Trophoblast cell (in vitro differentiated cells and primary cell): ENCODE results near the gene LY86.

ENCODE experiments used
- DNase-seq, 2 donors: peaks; one replicate each; pipeline ENCODE4 v3.0.0-alpha.2; 2016
- H2AFZ ChIP-seq: 2 replicates; pipeline ENCODE4 v1.6.1; 2013; ENCODE audit warnings: low read length, moderate library complexity, mild to moderate bottlenecking; ENCODE audit not compliant: insufficient read depth, poor library complexity
- H2AK5ac ChIP-seq: 2 replicates; pipeline ENCODE4 v1.6.1; 2013; ENCODE audit warnings: mild to moderate bottlenecking, low read length
- H2BK120ac ChIP-seq: 2 replicates; pipeline ENCODE4 v1.6.1; 2013; ENCODE audit warnings: low read length, mild to moderate bottlenecking, moderate library complexity; ENCODE audit not compliant: insufficient read depth, poor library complexity
- H2BK12ac ChIP-seq: 2 replicates; pipeline ENCODE4 v1.6.1; 2013; ENCODE audit warnings: mild to moderate bottlenecking, low read length, moderate library complexity
- H2BK5ac ChIP-seq: 2 replicates; pipeline ENCODE4 v1.6.1; 2013; ENCODE audit warnings: low read length, low read depth, moderate library complexity, mild to moderate bottlenecking; ENCODE audit not compliant: poor library complexity
- H3K14ac ChIP-seq: 2 replicates; pipeline ENCODE4 v1.6.1; 2013; ENCODE audit warnings: mild to moderate bottlenecking, low read length
- H3K18ac ChIP-seq: 2 replicates; pipeline ENCODE4 v1.6.1; 2013; ENCODE audit warnings: mild to moderate bottlenecking, low read length
- H3K23ac ChIP-seq: 2 replicates; pipeline ENCODE4 v1.6.1; 2013; ENCODE audit warnings: low read length
- H3K27ac ChIP-seq: 2 replicates; pipeline ENCODE4 v1.5.1; 2013; ENCODE audit warnings: low read depth, mild to moderate bottlenecking, inconsistent platforms, low read length, moderate library complexity
- H3K27me3 ChIP-seq: 2 replicates; pipeline ENCODE4 v1.6.1; 2013; ENCODE audit warnings: inconsistent platforms, mild to moderate bottlenecking, low read length, moderate library complexity; ENCODE audit not compliant: insufficient read depth
- H3K36me3 ChIP-seq, 2 experiments: 1 replicate in 1 of 2; 2 replicates in 1 of 2; pipeline ENCODE4 v1.6.1; 2013; ENCODE audit warnings: low read length in 2 of 2, mild to moderate bottlenecking in 2 of 2, moderate library complexity in 1 of 2; ENCODE audit not compliant: insufficient read depth in 2 of 2, control insufficient read depth in 1 of 2
- H3K4ac ChIP-seq: 2 replicates; pipeline ENCODE4 v1.6.1; 2013; ENCODE audit warnings: low read depth, mild to moderate bottlenecking, low read length, moderate library complexity
- H3K4me1 ChIP-seq, 2 experiments: 1 replicate in 1 of 2; 2 replicates in 1 of 2; pipeline ENCODE4 v1.6.1; 2013; ENCODE audit warnings: low read length in 2 of 2, mild to moderate bottlenecking in 2 of 2, moderate library complexity in 1 of 2; ENCODE audit not compliant: insufficient read depth in 2 of 2, control insufficient read depth in 1 of 2
- H3K4me2 ChIP-seq: 2 replicates; pipeline ENCODE4 v1.6.1; 2013; ENCODE audit warnings: inconsistent platforms, mild to moderate bottlenecking, low read length, moderate library complexity
- H3K4me3 ChIP-seq: 2 replicates; pipeline ENCODE4 v1.5.1; 2013; ENCODE audit warnings: mild to moderate bottlenecking, low read depth, low read length, inconsistent platforms
- H3K79me1 ChIP-seq: one replicate; pipeline ENCODE4 v1.6.1; 2013; ENCODE audit warnings: low read length
- H3K79me2 ChIP-seq: 2 replicates; pipeline ENCODE4 v1.6.1; 2013; ENCODE audit warnings: low read length, mild to moderate bottlenecking; ENCODE audit not compliant: control insufficient read depth, insufficient read depth, poor library complexity
- H3K9ac ChIP-seq: 2 replicates; pipeline ENCODE4 v1.6.1; 2013; ENCODE audit warnings: mild to moderate bottlenecking, low read length
- H3K9me3 ChIP-seq: 2 replicates; pipeline ENCODE4 v1.6.1; 2013; ENCODE audit warnings: low read depth, mild to moderate bottlenecking, control low read depth, inconsistent platforms, low read length; ENCODE audit not compliant: insufficient read depth
- H4K12ac ChIP-seq: 2 replicates; pipeline ENCODE4 v1.6.1; 2013; ENCODE audit warnings: low read depth, mild to moderate bottlenecking, low read length, moderate library complexity
- H4K8ac ChIP-seq: 2 replicates; pipeline ENCODE4 v1.6.1; 2013; ENCODE audit warnings: low read depth, mild to moderate bottlenecking, low read length, moderate library complexity
- H4K91ac ChIP-seq: one replicate; pipeline ENCODE4 v1.6.1; 2013; ENCODE audit warnings: low read depth, mild to moderate bottlenecking, low read length, moderate library complexity
- WGBS: extraction: QIAGEN DNeasy Blood & Tissue Kit; methylation state at CpG from one replicate; pipeline ENCODE4 v1.1.7; 2013; ENCODE audit warnings: missing lambda C conversion rate; ENCODE audit not compliant: insufficient read length, insufficient coverage; ENCODE audit errors: extremely low coverage; 5-methylcytosine and 5-hydroxymethylcytosine counted together

Gene LY86

DNA sequence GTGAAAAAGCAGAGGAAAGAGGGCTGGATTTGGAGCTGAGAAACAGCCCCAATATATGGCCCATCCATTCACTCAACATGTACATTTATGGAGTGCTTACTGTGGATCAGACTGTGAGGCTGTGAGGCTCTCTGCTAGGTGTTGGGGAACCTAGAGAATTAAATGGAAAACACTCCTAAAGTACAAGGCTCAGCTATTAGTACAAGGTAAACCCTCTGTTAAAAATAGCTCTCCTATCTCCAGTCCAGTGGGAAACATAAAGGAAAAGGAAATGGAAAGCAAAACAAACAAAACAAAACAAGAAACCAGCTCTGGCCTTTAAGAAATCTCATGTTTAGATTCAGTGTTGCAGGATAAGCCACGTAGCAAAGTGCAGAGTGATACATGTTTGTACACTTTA lies 35.0 kb downstream of the LY86 start:
- WGBS, result no CpG with 5 or more reads among the region's 1 CpG
- H2BK120ac ChIP-seq, result no peak overlapping the region
- no peak overlapping the region for H2AK5ac ChIP-seq
- H3K27ac ChIP-seq, result no peak overlapping the region
- no peaks in the 10 kb centered on the region for H3K27me3 ChIP-seq
- H2BK12ac ChIP-seq, result no peak overlapping the region
- no peak overlapping the region for H3K18ac ChIP-seq
- no peaks in the 10 kb centered on the region for H3K4me1 ChIP-seq
- no peak overlapping the region for H3K4me2 ChIP-seq
- H4K8ac ChIP-seq, result no peak overlapping the region
- no peak overlapping the region for H3K14ac ChIP-seq
- no peak overlapping the region for H4K12ac ChIP-seq
- no peak overlapping the region for H3K4ac ChIP-seq
- peaks cover 1% of the 10 kb centered on the region for H3K9me3 ChIP-seq
- no peak overlapping the region for H3K9ac ChIP-seq
- H3K4me3 ChIP-seq, result no peak overlapping the region
- H3K23ac ChIP-seq, result no peak overlapping the region
- no peaks in the 10 kb centered on the region for H3K36me3 ChIP-seq
- H2AFZ ChIP-seq, result no peak overlapping the region
- no peak overlapping the region for H4K91ac ChIP-seq
- no peaks in the 10 kb centered on the region for H3K79me1 ChIP-seq
- no peak overlapping the region for H2BK5ac ChIP-seq
- no peak for DNase-seq
- H3K79me2 ChIP-seq, result no peaks in the 10 kb centered on the region

DNA sequence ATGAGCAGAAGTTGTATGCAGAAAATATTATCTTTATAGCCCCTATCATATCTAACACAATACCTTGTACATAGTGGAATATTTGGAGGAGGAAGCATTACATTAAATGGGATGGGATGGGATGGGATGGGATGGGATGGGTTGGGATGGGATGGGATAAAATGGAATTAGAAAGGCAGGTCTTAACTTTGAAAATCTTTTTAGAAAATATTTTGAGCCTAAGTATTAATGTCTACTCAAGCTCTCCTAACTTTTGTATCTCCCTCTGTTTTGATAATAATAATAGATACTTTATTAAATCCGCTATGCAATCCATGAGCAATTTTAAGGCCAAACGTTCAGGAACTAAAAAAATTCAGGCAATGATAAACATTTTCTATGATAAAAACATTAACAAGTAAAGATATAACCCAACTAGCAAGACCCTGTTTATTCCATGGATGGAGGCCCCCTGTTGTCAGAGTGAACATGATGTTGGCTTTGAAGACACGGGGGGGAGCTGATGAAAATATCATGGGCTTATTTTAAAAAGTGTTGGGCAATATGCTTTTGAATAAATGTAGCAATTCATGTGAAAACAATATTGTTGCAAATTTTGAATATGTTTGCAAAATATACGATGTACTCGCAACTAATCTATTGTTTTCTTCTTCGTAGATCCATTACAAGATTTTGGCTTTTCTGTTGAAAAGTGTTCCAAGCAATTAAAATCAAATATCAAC lies 35.9 kb downstream of the LY86 start:
- no peak overlapping the region for H3K4ac ChIP-seq
- no peak overlapping the region for H2BK120ac ChIP-seq
- no peak overlapping the region for H3K18ac ChIP-seq
- no peak overlapping the region for H4K12ac ChIP-seq
- no peak overlapping the region for H3K23ac ChIP-seq
- H4K8ac ChIP-seq, result no peak overlapping the region
- H3K4me1 ChIP-seq, result no peaks in the 10 kb centered on the region
- H3K27ac ChIP-seq, result no peak overlapping the region
- H2BK5ac ChIP-seq, result no peak overlapping the region
- no peak overlapping the region for H2AFZ ChIP-seq
- no peak for DNase-seq
- no peak overlapping the region for H2BK12ac ChIP-seq
- no peaks in the 10 kb centered on the region for H3K27me3 ChIP-seq
- no peaks in the 10 kb centered on the region for H3K79me1 ChIP-seq
- H3K36me3 ChIP-seq, result no peaks in the 10 kb centered on the region
- H4K91ac ChIP-seq, result no peak overlapping the region
- no peak overlapping the region for H3K9ac ChIP-seq
- H3K4me2 ChIP-seq, result no peak overlapping the region
- H3K4me3 ChIP-seq, result no peak overlapping the region
- H2AK5ac ChIP-seq, result no peak overlapping the region
- peaks cover 1% of the 10 kb centered on the region for H3K9me3 ChIP-seq
- no peaks in the 10 kb centered on the region for H3K79me2 ChIP-seq
- no CpG with 5 or more reads among the region's 6 CpGs for WGBS
- no peak overlapping the region for H3K14ac ChIP-seq

DNA sequence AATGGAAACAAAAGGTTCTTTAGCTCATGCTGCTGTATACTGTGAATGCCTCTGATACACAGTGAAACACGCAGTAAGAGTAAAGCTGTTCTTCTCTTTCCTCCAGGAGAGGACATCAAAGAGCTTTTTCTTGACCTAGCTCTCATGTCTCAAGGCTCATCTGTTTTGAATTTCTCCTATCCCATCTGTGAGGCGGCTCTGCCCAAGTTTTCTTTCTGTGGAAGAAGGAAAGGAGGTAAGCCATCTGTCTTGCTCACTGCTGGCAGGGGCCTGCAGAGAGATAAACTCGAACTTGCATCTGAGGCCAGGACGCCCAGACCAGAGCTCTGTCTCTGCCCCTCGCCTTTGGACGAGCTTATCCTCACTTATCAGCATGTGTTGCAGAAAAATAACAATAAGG lies 37.7 kb downstream of the LY86 start:
- H4K91ac ChIP-seq, result no peak overlapping the region
- H3K27ac ChIP-seq, result no peak overlapping the region
- H2BK5ac ChIP-seq, result no peak overlapping the region
- no peaks in the 10 kb centered on the region for H3K4me1 ChIP-seq
- no peak overlapping the region for H4K8ac ChIP-seq
- H4K12ac ChIP-seq, result no peak overlapping the region
- WGBS, result no CpG with 5 or more reads among the region's 6 CpGs
- H2AFZ ChIP-seq, result no peak overlapping the region
- no peak for DNase-seq
- no peak overlapping the region for H3K23ac ChIP-seq
- H3K27me3 ChIP-seq, result no peaks in the 10 kb centered on the region
- H3K9me3 ChIP-seq, result peaks cover 1% of the 10 kb centered on the region
- H2AK5ac ChIP-seq, result no peak overlapping the region
- H2BK120ac ChIP-seq, result no peak overlapping the region
- H3K79me2 ChIP-seq, result no peaks in the 10 kb centered on the region
- no peaks in the 10 kb centered on the region for H3K36me3 ChIP-seq
- no peak overlapping the region for H2BK12ac ChIP-seq
- H3K79me1 ChIP-seq, result no peaks in the 10 kb centered on the region
- no peak overlapping the region for H3K4me2 ChIP-seq
- H3K4ac ChIP-seq, result no peak overlapping the region
- H3K4me3 ChIP-seq, result no peak overlapping the region
- no peak overlapping the region for H3K18ac ChIP-seq
- no peak overlapping the region for H3K9ac ChIP-seq
- H3K14ac ChIP-seq, result no peak overlapping the region

DNA sequence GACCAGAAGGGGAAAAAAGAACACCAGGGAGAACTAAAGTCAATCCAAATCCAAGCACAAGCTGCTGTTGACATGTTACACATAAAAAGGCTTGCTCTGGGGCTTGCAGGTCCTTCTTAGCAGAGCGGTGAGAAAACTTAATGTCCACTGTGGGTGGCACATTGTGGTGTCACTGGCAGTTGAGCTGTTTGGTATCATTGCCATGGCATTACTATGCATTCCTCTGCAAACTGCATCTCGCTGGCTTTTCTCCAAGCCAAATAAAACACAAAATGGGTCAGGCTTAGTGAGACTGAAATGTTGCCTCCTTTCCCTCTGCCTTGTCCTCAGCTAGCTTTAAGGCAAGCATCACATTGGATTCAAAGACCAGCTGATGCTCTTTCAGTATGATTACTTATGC lies 40.9 kb downstream of the LY86 start:
- Histone ChIP-seq H2AFZ (no peak overlapping the region), H2BK120ac (no peak overlapping the region), H3K18ac (no peak overlapping the region), H2BK5ac (no peak overlapping the region), H2BK12ac (no peak overlapping the region), H3K4me1 (no peaks in the 10 kb centered on the region), H3K27me3 (no peaks in the 10 kb centered on the region), H3K79me2 (no peaks in the 10 kb centered on the region), H2AK5ac (no peak overlapping the region), H3K27ac (no peak overlapping the region), H3K4me3 (no peak overlapping the region), H3K4me2 (no peak overlapping the region), H4K8ac (no peak overlapping the region), H3K14ac (no peak overlapping the region), H3K23ac (no peak overlapping the region), H3K79me1 (no peaks in the 10 kb centered on the region), H3K9ac (no peak overlapping the region), H4K12ac (no peak overlapping the region), H4K91ac (no peak overlapping the region), H3K9me3 (peaks cover 1% of the 10 kb centered on the region), H3K36me3 (no peaks in the 10 kb centered on the region), H3K4ac (no peak overlapping the region)
- WGBS, result no CpG with 5 or more reads among the region's 2 CpGs
- no peak for DNase-seq
